SK-N-SH (cell line): ENCODE data around the gene TSEN15.

Source experiments
- CHD2 ChIP-seq: fragments of 150-350 bp; IDR thresholded peaks from 2 replicates; pipeline ENCODE4 v1.6.1; 2018; ENCODE audit warnings: low read length; ENCODE audit not compliant: partially characterized antibody
- ELF1 ChIP-seq: IDR thresholded peaks from 2 replicates; pipeline ENCODE4 v1.4.0; 2012
- FOXM1 ChIP-seq: IDR thresholded peaks from 2 replicates; pipeline ENCODE4 v1.4.0; 2012; ENCODE audit warnings: low read depth, mild to moderate bottlenecking
- GABPA ChIP-seq: IDR thresholded peaks from 2 replicates; pipeline ENCODE4 v1.4.0; 2012; ENCODE audit warnings: low read depth, mild to moderate bottlenecking
- NFIC ChIP-seq: IDR thresholded peaks from 2 replicates; pipeline ENCODE4 v1.4.0; 2012; ENCODE audit warnings: borderline replicate concordance
- NRF1 ChIP-seq: IDR thresholded peaks from 2 replicates; pipeline ENCODE4 v1.6.1; 2012; ENCODE audit warnings: low read depth, mild to moderate bottlenecking, low read length
- RAD21 ChIP-seq: IDR thresholded peaks from 2 replicates; pipeline ENCODE4 v1.6.1; 2012; ENCODE audit warnings: mild to moderate bottlenecking, low read length
- RFX5 ChIP-seq: IDR thresholded peaks from 2 replicates; pipeline ENCODE4 v1.6.1; 2012; ENCODE audit warnings: mild to moderate bottlenecking, improper control_type of control experiment, low read length
- SMC3 ChIP-seq: IDR thresholded peaks from 2 replicates; pipeline ENCODE4 v1.6.1; 2012; ENCODE audit warnings: low read depth, low read length, improper control_type of control experiment
- TAF1 ChIP-seq: IDR thresholded peaks from 2 replicates; pipeline ENCODE4 v1.6.1; 2012; ENCODE audit warnings: low read depth, mild to moderate bottlenecking, low read length, moderate library complexity, borderline replicate concordance
- YY1 ChIP-seq: IDR thresholded peaks from 2 replicates; pipeline ENCODE4 v1.4.0; 2012; ENCODE audit warnings: low read depth, mild to moderate bottlenecking
- TF ChIP-seq, protein P1 (sequence below): fragments of 200-600 bp; sonication (generic); IDR thresholded peaks from 2 replicates; pipeline ENCODE4 v1.6.1; 2017; ENCODE audit warnings: antibody characterized with exemption, mild to moderate bottlenecking, moderate library complexity
- TF ChIP-seq, protein P2 (sequence below): IDR thresholded peaks from 2 replicates; pipeline ENCODE4 v1.4.0; 2012; ENCODE audit warnings: low read depth

GRCh38 chr1:184110272-184111204 lies 59.0 kb downstream of the TSEN15 start:
- TF ChIP-seq TAF1 (no peak), RFX5 (no peak), FOXM1 (no peak), GABPA (no peak), NRF1 (no peak), SMC3 (0 out of 2 replicates have a peak, but pooled peaks have one; percentile 8), RAD21 (peak; percentile 11; the same call in 1 of the 2 replicates), YY1 (no peak), NFIC (no peak), CHD2 (no peak), ELF1 (no peak)
- TF ChIP-seq, protein P1, sequence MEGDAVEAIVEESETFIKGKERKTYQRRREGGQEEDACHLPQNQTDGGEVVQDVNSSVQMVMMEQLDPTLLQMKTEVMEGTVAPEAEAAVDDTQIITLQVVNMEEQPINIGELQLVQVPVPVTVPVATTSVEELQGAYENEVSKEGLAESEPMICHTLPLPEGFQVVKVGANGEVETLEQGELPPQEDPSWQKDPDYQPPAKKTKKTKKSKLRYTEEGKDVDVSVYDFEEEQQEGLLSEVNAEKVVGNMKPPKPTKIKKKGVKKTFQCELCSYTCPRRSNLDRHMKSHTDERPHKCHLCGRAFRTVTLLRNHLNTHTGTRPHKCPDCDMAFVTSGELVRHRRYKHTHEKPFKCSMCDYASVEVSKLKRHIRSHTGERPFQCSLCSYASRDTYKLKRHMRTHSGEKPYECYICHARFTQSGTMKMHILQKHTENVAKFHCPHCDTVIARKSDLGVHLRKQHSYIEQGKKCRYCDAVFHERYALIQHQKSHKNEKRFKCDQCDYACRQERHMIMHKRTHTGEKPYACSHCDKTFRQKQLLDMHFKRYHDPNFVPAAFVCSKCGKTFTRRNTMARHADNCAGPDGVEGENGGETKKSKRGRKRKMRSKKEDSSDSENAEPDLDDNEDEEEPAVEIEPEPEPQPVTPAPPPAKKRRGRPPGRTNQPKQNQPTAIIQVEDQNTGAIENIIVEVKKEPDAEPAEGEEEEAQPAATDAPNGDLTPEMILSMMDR = no peak
- TF ChIP-seq, protein P2, sequence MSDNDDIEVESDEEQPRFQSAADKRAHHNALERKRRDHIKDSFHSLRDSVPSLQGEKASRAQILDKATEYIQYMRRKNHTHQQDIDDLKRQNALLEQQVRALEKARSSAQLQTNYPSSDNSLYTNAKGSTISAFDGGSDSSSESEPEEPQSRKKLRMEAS = no peak
